Measurements from ENCODE around the gene TTLL5. TPM values are rescaled to one million over a fixed set of nuclear protein-coding genes. Genes with fewer than 3 reads are reported as not detected.

The TTLL5 gene
- total RNA-seq, 4 donors from 2014 or later, result 15.7 to 46.2 (median 24.1) TPM

DNA sequence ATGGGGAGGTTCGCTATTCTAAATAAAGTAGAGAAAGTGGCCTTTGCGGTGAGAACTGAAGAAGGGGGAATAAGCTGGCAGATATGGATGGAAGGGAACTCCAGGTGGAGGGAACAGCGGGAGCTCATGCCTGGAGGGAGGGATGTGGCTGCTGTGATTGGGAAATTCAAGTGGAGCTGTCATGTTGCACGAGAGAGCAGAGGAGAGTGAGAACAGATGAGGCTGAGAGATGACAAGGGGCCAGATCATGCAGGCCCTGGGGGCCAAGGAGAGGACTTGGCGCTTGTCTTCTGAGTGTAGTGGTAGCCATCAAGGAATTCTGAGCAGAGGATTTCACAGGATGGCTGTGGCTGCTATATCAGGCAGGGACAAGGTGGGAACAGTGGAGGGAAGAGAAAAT lies 285.7 kb downstream of the TTLL5 start:
- TF ChIP-seq, protein P1, sequence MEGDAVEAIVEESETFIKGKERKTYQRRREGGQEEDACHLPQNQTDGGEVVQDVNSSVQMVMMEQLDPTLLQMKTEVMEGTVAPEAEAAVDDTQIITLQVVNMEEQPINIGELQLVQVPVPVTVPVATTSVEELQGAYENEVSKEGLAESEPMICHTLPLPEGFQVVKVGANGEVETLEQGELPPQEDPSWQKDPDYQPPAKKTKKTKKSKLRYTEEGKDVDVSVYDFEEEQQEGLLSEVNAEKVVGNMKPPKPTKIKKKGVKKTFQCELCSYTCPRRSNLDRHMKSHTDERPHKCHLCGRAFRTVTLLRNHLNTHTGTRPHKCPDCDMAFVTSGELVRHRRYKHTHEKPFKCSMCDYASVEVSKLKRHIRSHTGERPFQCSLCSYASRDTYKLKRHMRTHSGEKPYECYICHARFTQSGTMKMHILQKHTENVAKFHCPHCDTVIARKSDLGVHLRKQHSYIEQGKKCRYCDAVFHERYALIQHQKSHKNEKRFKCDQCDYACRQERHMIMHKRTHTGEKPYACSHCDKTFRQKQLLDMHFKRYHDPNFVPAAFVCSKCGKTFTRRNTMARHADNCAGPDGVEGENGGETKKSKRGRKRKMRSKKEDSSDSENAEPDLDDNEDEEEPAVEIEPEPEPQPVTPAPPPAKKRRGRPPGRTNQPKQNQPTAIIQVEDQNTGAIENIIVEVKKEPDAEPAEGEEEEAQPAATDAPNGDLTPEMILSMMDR (IDR thresholded peaks at IDR 0.05; ENCODE audit: low read depth), result no peak

DNA sequence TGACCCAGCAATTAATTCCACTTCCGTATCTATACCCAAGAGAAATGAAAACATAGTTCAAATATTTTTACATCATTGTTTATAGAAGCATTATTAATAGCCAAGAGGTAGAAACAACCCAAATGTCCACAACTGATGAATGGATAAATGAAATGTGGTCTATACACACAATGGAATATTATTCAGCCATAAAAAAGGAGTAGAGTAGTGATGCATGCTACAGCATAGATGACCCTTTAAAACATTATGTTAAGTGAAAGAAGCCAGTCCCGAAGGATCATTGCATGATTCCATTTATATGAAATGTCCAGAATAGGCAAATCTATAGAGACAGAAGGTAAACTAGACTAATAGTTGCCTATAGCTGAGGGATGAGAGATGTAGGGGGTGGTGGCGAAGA lies 291.4 kb downstream of the TTLL5 start:
- TF ChIP-seq, protein P1 (IDR thresholded peaks at IDR 0.05; ENCODE audit: low read depth), result no peak

GRCh38 chr14:75959031-75959430 lies 298.0 kb downstream of the TTLL5 start:
- TF ChIP-seq, protein P1 (IDR thresholded peaks at IDR 0.05; ENCODE audit: low read depth), result no peak

- TF ChIP-seq, protein P1 (IDR thresholded peaks at IDR 0.05; ENCODE audit: low read depth), result no peak
Measured at GRCh38 chr14:75960231-75960630, 299.2 kb downstream of the TTLL5 start.

DNA sequence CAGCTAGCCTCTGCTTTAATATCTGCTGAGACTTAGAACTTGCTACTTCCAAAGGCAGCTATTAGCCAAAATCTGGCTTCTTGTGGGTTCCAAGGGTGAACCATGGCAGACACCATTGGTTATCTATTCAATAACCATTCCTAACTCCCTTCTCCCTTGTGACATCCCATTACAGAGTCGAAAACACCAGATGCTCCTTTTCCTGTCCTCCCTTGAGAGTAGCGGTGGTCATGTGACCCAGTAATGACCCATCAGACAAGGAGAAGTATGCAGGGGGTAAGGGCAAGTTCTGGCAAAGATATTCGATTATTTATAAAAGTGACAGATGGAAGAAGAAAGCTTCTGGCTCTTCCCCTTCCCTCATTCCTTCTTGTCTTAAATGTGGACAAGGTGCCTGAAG lies 300.6 kb downstream of the TTLL5 start:
- TF ChIP-seq, protein P1 (IDR thresholded peaks at IDR 0.05; ENCODE audit: low read depth), result no peak

GRCh38 chr14:75967866-75968265 lies 306.8 kb downstream of the TTLL5 start:
- TF ChIP-seq, protein P1 (IDR thresholded peaks at IDR 0.05; ENCODE audit: low read depth), result no peak

- TF ChIP-seq, protein P1 (IDR thresholded peaks at IDR 0.05; ENCODE audit: low read depth), result no peak
Measured at GRCh38 chr14:75968456-75968855, 307.4 kb downstream of the TTLL5 start.

Measured in subcutaneous adipose tissue (tissue), 4 donors.